Neural cell (in vitro differentiated cells): ENCODE results near the gene PNPLA5. TPM values are rescaled to one million over a fixed set of nuclear protein-coding genes. Genes with fewer than 3 reads are reported as not detected.

Experiments used
- H2AFZ ChIP-seq: fragments of 200-600, 300-800 bp; sonication (generic), shearing (Covaris generic); 2 replicates; pipeline ENCODE4 v1.6.0; 2014; ENCODE audit warnings: low read depth, mild to moderate bottlenecking, antibody characterized with exemption, low read length, moderate library complexity
- H3F3A ChIP-seq: fragments of 200-600 bp; shearing (Covaris generic); 2 replicates; pipeline ENCODE4 v1.6.1; 2016; ENCODE audit warnings: mild to moderate bottlenecking, moderate library complexity, mixed read lengths, antibody characterized with exemption, low read length; ENCODE audit not compliant: insufficient read depth, poor library complexity, severe bottlenecking
- H3K27ac ChIP-seq: fragments of 200-600, 300-800 bp; sonication (generic), shearing (Covaris generic); 2 replicates; pipeline ENCODE4 v1.5.1; 2014; ENCODE audit warnings: mild to moderate bottlenecking, low read length, moderate library complexity
- H3K27me3 ChIP-seq: fragments of 300-800, 200-600 bp; sonication (generic), shearing (Covaris generic); 2 replicates; pipeline ENCODE4 v1.6.0; 2014; ENCODE audit warnings: mild to moderate bottlenecking, low read depth, low read length, moderate library complexity; ENCODE audit not compliant: insufficient read depth
- H3K36me3 ChIP-seq: fragments of 300-800, 200-600 bp; sonication (generic), shearing (Covaris generic); 2 replicates; pipeline ENCODE4 v1.5.1; 2014; ENCODE audit warnings: mild to moderate bottlenecking, antibody characterized with exemption, low read length, moderate library complexity; ENCODE audit not compliant: insufficient read depth
- H3K4me2 ChIP-seq: fragments of 300-800, 200-600 bp; sonication (generic), shearing (Covaris generic); 2 replicates; pipeline ENCODE4 v1.6.0; 2014; ENCODE audit warnings: mild to moderate bottlenecking, low read length
- H3K4me3 ChIP-seq: fragments of 300-800, 200-600 bp; sonication (generic), shearing (Covaris generic); 2 replicates; pipeline ENCODE4 v1.5.1; 2014; ENCODE audit warnings: mild to moderate bottlenecking, low read length, moderate library complexity
- H3K79me2 ChIP-seq: fragments of 200-600 bp; shearing (Covaris generic); replicated peaks from 2 replicates; pipeline ENCODE4 v1.6.0; 2014; ENCODE audit warnings: mild to moderate bottlenecking, low read length, moderate library complexity; ENCODE audit not compliant: insufficient read depth
- H3K9ac ChIP-seq: fragments of 300-800, 200-600 bp; sonication (generic), shearing (Covaris generic); 2 replicates; pipeline ENCODE4 v1.6.1; 2016; ENCODE audit warnings: mild to moderate bottlenecking, low read length, mixed read lengths
- H3K9me2 ChIP-seq: fragments of 200-600 bp; shearing (Covaris generic); 2 replicates; pipeline ENCODE4 v1.6.1; 2016; ENCODE audit warnings: mild to moderate bottlenecking, low read length, mixed read lengths; ENCODE audit not compliant: insufficient read depth
- H3K9me3 ChIP-seq: fragments of 200-600, 300-800 bp; sonication (generic), shearing (Covaris generic); 2 replicates; pipeline ENCODE4 v1.6.1; 2016; ENCODE audit warnings: mild to moderate bottlenecking, mixed run types, low read length, moderate library complexity, mixed read lengths
- H4K20me1 ChIP-seq: fragments of 200-600 bp; shearing (Covaris generic); 2 replicates; pipeline ENCODE4 v1.6.1; 2016; ENCODE audit warnings: mild to moderate bottlenecking, mixed run types; ENCODE audit not compliant: insufficient read depth
- EP300 ChIP-seq: fragments of 450-650 bp; conservative IDR thresholded peaks from 2 replicates; pipeline ENCODE4 v1.6.1; 2014; ENCODE audit warnings: antibody characterized with exemption, mild to moderate bottlenecking, moderate library complexity; ENCODE audit not compliant: poor library complexity, severe bottlenecking
- EZH2 ChIP-seq: fragments of 200-600, 300-800 bp; shearing (Covaris generic), sonication (generic); IDR thresholded peaks from 2 replicates; pipeline ENCODE4 v1.6.1; 2014; ENCODE audit warnings: antibody characterized with exemption, low read length, borderline replicate concordance, mild to moderate bottlenecking; ENCODE audit not compliant: insufficient read depth, poor library complexity, severe bottlenecking
- MXI1 ChIP-seq: fragments of 450-650 bp; conservative IDR thresholded peaks from 2 replicates; pipeline ENCODE4 v1.6.1; 2014; ENCODE audit warnings: antibody characterized with exemption, mild to moderate bottlenecking; ENCODE audit not compliant: poor library complexity, severe bottlenecking
- POLR2AphosphoS5 ChIP-seq: IDR thresholded peaks from 2 replicates; pipeline ENCODE4 v1.6.1; 2012
- RAD21 ChIP-seq: fragments of 450-650 bp; conservative IDR thresholded peaks from 2 replicates; pipeline ENCODE4 v1.6.1; 2014; ENCODE audit warnings: antibody characterized with exemption, mild to moderate bottlenecking, moderate library complexity
- SMC3 ChIP-seq: fragments of 450-650 bp; conservative IDR thresholded peaks from 2 replicates; pipeline ENCODE4 v1.6.1; 2014; ENCODE audit warnings: antibody characterized with exemption, mild to moderate bottlenecking, moderate library complexity; ENCODE audit not compliant: poor library complexity
- TAF1 ChIP-seq: IDR thresholded peaks from 2 replicates; pipeline ENCODE4 v1.6.1; 2012; ENCODE audit warnings: low read depth
- polyA plus RNA-seq: library from polyadenylated mRNA; depleted of rRNA; stranded (reverse); fragments of >200 nt; gene quantifications from 2 replicates; pipeline ENCODE4 v1.2.3, GENCODE V29; 2014
- TF ChIP-seq, protein P1 (sequence below): IDR thresholded peaks from 2 replicates; pipeline ENCODE4 v1.6.1; 2012; ENCODE audit warnings: borderline replicate concordance
- TF ChIP-seq, protein P2 (sequence below): fragments of 450-650 bp; IDR thresholded peaks from 2 replicates; pipeline ENCODE4 v1.5.1; 2014; ENCODE audit warnings: antibody characterized with exemption, mild to moderate bottlenecking, moderate library complexity; ENCODE audit not compliant: poor library complexity, severe bottlenecking

PNPLA5 gene
- polyA plus RNA-seq, 1 donor from 2014 or later = not detected

DNA sequence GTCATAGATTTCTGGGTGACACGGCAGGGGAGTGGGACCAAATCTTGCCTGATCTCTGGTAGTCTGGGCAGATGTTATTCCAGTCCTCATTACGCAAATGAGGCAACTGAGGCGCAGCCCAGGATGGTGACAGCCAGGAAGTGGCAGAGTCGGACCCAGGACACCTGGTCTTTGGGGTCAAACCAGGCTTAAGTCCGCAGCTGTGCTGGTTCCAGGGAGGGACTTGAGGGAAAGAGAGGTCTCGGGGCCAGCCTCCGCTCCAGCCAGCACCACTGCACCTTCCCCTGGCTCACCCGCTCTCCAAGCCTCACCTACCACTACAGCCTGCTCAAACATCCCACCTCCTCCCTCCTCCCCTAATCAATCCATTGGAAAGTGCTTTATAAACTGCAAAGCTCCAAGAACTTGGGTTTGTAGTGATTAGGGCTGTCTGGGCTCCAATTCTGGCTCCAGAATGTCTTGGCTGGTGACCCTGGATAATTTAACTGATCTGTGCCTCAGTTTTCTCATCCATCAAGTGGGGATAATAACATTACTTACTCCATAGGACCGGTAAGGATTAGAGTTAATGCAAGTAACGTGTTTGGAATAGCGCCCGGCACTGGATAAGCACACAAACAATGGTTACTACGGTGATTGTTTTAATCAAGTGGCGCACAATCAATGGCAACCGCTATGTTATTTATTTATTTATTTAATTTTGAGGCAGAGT, 526 bp upstream of the PNPLA5 start:
- Histone ChIP-seq H3K9me3 (no peaks in the 10 kb centered on the region), H3K27me3 (peaks cover 43% of the 10 kb centered on the region), H3K4me2 (no peak overlapping the region), H2AFZ (no peak overlapping the region), H3K36me3 (no peaks in the 10 kb centered on the region), H3F3A (no peaks in the 10 kb centered on the region), H3K4me3 (peak overlapping the region; percentile 62), H3K27ac (no peak overlapping the region), H3K9me2 (no peaks in the 10 kb centered on the region), H3K79me2 (no peaks in the 10 kb centered on the region), H4K20me1 (no peaks in the 10 kb centered on the region), H3K9ac (no peak overlapping the region)
- TF ChIP-seq, protein P1, sequence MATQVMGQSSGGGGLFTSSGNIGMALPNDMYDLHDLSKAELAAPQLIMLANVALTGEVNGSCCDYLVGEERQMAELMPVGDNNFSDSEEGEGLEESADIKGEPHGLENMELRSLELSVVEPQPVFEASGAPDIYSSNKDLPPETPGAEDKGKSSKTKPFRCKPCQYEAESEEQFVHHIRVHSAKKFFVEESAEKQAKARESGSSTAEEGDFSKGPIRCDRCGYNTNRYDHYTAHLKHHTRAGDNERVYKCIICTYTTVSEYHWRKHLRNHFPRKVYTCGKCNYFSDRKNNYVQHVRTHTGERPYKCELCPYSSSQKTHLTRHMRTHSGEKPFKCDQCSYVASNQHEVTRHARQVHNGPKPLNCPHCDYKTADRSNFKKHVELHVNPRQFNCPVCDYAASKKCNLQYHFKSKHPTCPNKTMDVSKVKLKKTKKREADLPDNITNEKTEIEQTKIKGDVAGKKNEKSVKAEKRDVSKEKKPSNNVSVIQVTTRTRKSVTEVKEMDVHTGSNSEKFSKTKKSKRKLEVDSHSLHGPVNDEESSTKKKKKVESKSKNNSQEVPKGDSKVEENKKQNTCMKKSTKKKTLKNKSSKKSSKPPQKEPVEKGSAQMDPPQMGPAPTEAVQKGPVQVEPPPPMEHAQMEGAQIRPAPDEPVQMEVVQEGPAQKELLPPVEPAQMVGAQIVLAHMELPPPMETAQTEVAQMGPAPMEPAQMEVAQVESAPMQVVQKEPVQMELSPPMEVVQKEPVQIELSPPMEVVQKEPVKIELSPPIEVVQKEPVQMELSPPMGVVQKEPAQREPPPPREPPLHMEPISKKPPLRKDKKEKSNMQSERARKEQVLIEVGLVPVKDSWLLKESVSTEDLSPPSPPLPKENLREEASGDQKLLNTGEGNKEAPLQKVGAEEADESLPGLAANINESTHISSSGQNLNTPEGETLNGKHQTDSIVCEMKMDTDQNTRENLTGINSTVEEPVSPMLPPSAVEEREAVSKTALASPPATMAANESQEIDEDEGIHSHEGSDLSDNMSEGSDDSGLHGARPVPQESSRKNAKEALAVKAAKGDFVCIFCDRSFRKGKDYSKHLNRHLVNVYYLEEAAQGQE = no peak
- TF ChIP-seq POLR2AphosphoS5 (no peak), SMC3 (no peak), EP300 (no peak), EZH2 (no peak)

DNA sequence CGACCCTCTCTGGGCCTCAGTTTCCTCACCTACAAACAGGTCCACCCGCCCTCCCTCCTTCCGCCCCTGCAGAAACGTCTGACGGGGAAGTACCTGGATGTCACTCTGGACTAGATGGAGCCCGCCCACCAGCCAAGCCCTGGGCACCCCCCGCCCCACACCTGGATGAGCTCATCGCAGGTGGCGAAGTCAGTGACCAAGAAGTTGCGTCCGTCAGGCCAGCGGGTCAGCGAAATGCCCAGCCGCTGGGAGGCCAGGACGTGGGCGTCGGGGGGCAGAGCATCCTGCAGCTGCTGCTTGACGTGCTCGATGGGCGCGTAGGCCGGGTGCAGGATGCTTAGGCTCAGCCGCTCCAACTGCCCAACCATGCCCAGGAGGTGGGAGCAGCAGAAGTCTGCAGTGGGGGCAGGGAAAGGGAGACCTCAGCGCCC, 897 bp downstream of the PNPLA5 start:
- Histone ChIP-seq H2AFZ (no peak overlapping the region), H3K27me3 (peaks cover 43% of the 10 kb centered on the region)

More for the DNA sequence above, 897 bp downstream of the PNPLA5 start:
- H3K27ac ChIP-seq = no peak overlapping the region
- peak overlapping the region; percentile 12 for H3K9ac ChIP-seq
- TF ChIP-seq TAF1 (no peak), SMC3 (no peak), EP300 (no peak), EZH2 (no peak), POLR2AphosphoS5 (no peak), MXI1 (no peak), RAD21 (no peak)
- TF ChIP-seq, protein P2, sequence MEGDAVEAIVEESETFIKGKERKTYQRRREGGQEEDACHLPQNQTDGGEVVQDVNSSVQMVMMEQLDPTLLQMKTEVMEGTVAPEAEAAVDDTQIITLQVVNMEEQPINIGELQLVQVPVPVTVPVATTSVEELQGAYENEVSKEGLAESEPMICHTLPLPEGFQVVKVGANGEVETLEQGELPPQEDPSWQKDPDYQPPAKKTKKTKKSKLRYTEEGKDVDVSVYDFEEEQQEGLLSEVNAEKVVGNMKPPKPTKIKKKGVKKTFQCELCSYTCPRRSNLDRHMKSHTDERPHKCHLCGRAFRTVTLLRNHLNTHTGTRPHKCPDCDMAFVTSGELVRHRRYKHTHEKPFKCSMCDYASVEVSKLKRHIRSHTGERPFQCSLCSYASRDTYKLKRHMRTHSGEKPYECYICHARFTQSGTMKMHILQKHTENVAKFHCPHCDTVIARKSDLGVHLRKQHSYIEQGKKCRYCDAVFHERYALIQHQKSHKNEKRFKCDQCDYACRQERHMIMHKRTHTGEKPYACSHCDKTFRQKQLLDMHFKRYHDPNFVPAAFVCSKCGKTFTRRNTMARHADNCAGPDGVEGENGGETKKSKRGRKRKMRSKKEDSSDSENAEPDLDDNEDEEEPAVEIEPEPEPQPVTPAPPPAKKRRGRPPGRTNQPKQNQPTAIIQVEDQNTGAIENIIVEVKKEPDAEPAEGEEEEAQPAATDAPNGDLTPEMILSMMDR = no peak
- TF ChIP-seq, protein P1 = no peak
- H3F3A ChIP-seq = no peaks in the 10 kb centered on the region
- no peaks in the 10 kb centered on the region for H3K9me2 ChIP-seq
- no peaks in the 10 kb centered on the region for H3K79me2 ChIP-seq
- peak overlapping the region; percentile 62 for H3K4me3 ChIP-seq
- H3K36me3 ChIP-seq = no peaks in the 10 kb centered on the region
- H4K20me1 ChIP-seq = no peaks in the 10 kb centered on the region
- H3K9me3 ChIP-seq = no peaks in the 10 kb centered on the region
- no peak overlapping the region for H3K4me2 ChIP-seq
